Thyroid gland (tissue), 4 donors: Measurements from ENCODE around the gene NUDCD3.

Experiments used
- CTCF ChIP-seq, 6 experiments: fragments of 200-600 bp in 3 of 6; fragments of 450-650 bp in 3 of 6; sonication (generic) in 3 of 6; IDR thresholded peaks; one replicate each; pipeline ENCODE4 v1.5.1; 2016 to 2019; ENCODE audit warnings: antibody characterized with exemption in 6 of 6, mild to moderate bottlenecking in 2 of 6, inconsistent platforms in 1 of 6, moderate library complexity in 1 of 6
- POLR2A ChIP-seq, 2 donors: fragments of 450-650 bp; IDR thresholded peaks; one replicate each; pipeline ENCODE4 v1.6.1; 2017; ENCODE audit warnings: antibody characterized with exemption in 2 of 2, mild to moderate bottlenecking in 2 of 2, moderate library complexity in 1 of 2

GRCh38 chr7:44394112-44394447 is 96.4 kb downstream of the NUDCD3 start:
- TF ChIP-seq CTCF (IDR thresholded peaks at IDR 0.05): no peak
- TF ChIP-seq POLR2A (IDR thresholded peaks at IDR 0.05): no peak
